ENCODE measurements around the gene CAB39.
A peak's percentile ranks its signal among the peaks of the same experiment; 100 is the strongest.

CAB39 gene

GRCh38 chr2:230677201-230677946 is 35.3 kb upstream of the CAB39 start:
- DNase-seq (ENCODE audit: low spot score) (no peak), ATAC-seq (ENCODE audit: low read depth) (no peak)
- H3K4me1 ChIP-seq (ENCODE audit: insufficient read depth, poor library complexity, severe bottlenecking) = peaks cover 7% of the 10 kb centered on the region
- peaks cover 7% of the 10 kb centered on the region for H3K9me3 ChIP-seq (ENCODE audit: severe bottlenecking)
- H3K27ac ChIP-seq (ENCODE audit: poor library complexity, severe bottlenecking) = no peak overlapping the region
- no peak overlapping the region for H3K4me3 ChIP-seq (ENCODE audit: severe bottlenecking)
- no peak for TF ChIP-seq CTCF (IDR thresholded peaks at IDR 0.05; ENCODE audit: poor library complexity, severe bottlenecking)
- H3K36me3 ChIP-seq (ENCODE audit: low read depth) = no peaks in the 10 kb centered on the region
- H3K27me3 ChIP-seq (ENCODE audit: insufficient read depth, poor library complexity, severe bottlenecking) = no peaks in the 10 kb centered on the region

- ATAC-seq (ENCODE audit: low read depth) = no peak
- Histone ChIP-seq H3K27ac (ENCODE audit: poor library complexity, severe bottlenecking) (no peak overlapping the region), H3K36me3 (ENCODE audit: low read depth) (no peaks in the 10 kb centered on the region), H3K4me3 (ENCODE audit: severe bottlenecking) (no peak overlapping the region), H3K27me3 (ENCODE audit: insufficient read depth, poor library complexity, severe bottlenecking) (no peaks in the 10 kb centered on the region), H3K9me3 (ENCODE audit: severe bottlenecking) (peaks cover 7% of the 10 kb centered on the region), H3K4me1 (ENCODE audit: insufficient read depth, poor library complexity, severe bottlenecking) (peaks cover 7% of the 10 kb centered on the region)
- no peak for DNase-seq (ENCODE audit: low spot score)
- no peak for TF ChIP-seq CTCF (IDR thresholded peaks at IDR 0.05; ENCODE audit: poor library complexity, severe bottlenecking)
Measured at GRCh38 chr2:230678018-230678417, 34.6 kb upstream of the CAB39 start.

GRCh38 chr2:230678451-230678850 is 34.2 kb upstream of the CAB39 start:
- DNase-seq (ENCODE audit: low spot score) (no peak), ATAC-seq (ENCODE audit: low read depth) (no peak)
- peaks cover 7% of the 10 kb centered on the region for H3K9me3 ChIP-seq (ENCODE audit: severe bottlenecking)
- TF ChIP-seq CTCF (IDR thresholded peaks at IDR 0.05; ENCODE audit: poor library complexity, severe bottlenecking) = no peak
- H3K4me1 ChIP-seq (ENCODE audit: insufficient read depth, poor library complexity, severe bottlenecking) = peaks cover 7% of the 10 kb centered on the region
- H3K27me3 ChIP-seq (ENCODE audit: insufficient read depth, poor library complexity, severe bottlenecking) = no peaks in the 10 kb centered on the region
- no peak overlapping the region for H3K27ac ChIP-seq (ENCODE audit: poor library complexity, severe bottlenecking)
- H3K4me3 ChIP-seq (ENCODE audit: severe bottlenecking) = no peak overlapping the region
- H3K36me3 ChIP-seq (ENCODE audit: low read depth) = no peaks in the 10 kb centered on the region

- no peaks in the 10 kb centered on the region for H3K36me3 ChIP-seq (ENCODE audit: low read depth)
- H3K9me3 ChIP-seq (ENCODE audit: severe bottlenecking) = peaks cover 7% of the 10 kb centered on the region
- peak overlapping the region; percentile 31 for H3K27ac ChIP-seq (ENCODE audit: poor library complexity, severe bottlenecking)
- no peak for TF ChIP-seq CTCF (IDR thresholded peaks at IDR 0.05; ENCODE audit: poor library complexity, severe bottlenecking)
- no peaks in the 10 kb centered on the region for H3K27me3 ChIP-seq (ENCODE audit: insufficient read depth, poor library complexity, severe bottlenecking)
- ATAC-seq (ENCODE audit: low read depth) = peak; percentile 64
- peak; percentile 80 for DNase-seq (ENCODE audit: low spot score)
- H3K4me1 ChIP-seq (ENCODE audit: insufficient read depth, poor library complexity, severe bottlenecking) = peaks cover 25% of the 10 kb centered on the region
- H3K4me3 ChIP-seq (ENCODE audit: severe bottlenecking) = no peak overlapping the region
Measured at GRCh38 chr2:230680463-230681170, 32.0 kb upstream of the CAB39 start.

GRCh38 chr2:230681171-230681545 is 31.5 kb upstream of the CAB39 start:
- H3K36me3 ChIP-seq (ENCODE audit: low read depth) = no peaks in the 10 kb centered on the region
- DNase-seq (ENCODE audit: low spot score) = no peak
- no peak for ATAC-seq (ENCODE audit: low read depth)

More at GRCh38 chr2:230681171-230681545, 31.5 kb upstream of the CAB39 start:
- Histone ChIP-seq H3K4me3 (ENCODE audit: severe bottlenecking) (no peak overlapping the region), H3K9me3 (ENCODE audit: severe bottlenecking) (peaks cover 7% of the 10 kb centered on the region), H3K4me1 (ENCODE audit: insufficient read depth, poor library complexity, severe bottlenecking) (peaks cover 26% of the 10 kb centered on the region), H3K27me3 (ENCODE audit: insufficient read depth, poor library complexity, severe bottlenecking) (no peaks in the 10 kb centered on the region), H3K27ac (ENCODE audit: poor library complexity, severe bottlenecking) (peak overlapping the region; percentile 31)
- TF ChIP-seq CTCF (IDR thresholded peaks at IDR 0.05; ENCODE audit: poor library complexity, severe bottlenecking) = no peak
